HCT116 (cell line): ENCODE data around the gene FHOD1. TPM values are rescaled to one million over a fixed set of nuclear protein-coding genes. Genes with fewer than 3 reads are reported as not detected.

ENCODE experiments used
- ATAC-seq: fragments of 200-7000 bp; cut with Tn5 transposase; 2 replicates; pipeline ENCODE4 v1.9.1; 2020; ENCODE audit warnings: mild to moderate bottlenecking, moderate library complexity
- BruUV-seq: library from RNA; stranded (reverse); fragments of 400-500 nt; replicated peaks from 2 replicates; lab custom pipeline; 2021; lab: Mats Ljungman, UMichigan
- CTCF ChIA-PET: fragments of 300-600 bp; sonication (Branson Sonifier 250); formaldehyde crosslinking; loops from one replicate; lab custom pipeline; 2021; ENCODE audit warnings: antibody characterized with exemption; lab: Charles Lee
- POLR2A ChIA-PET: fragments of 300-600, 350-600 bp; sonication (Branson Sonifier 250); formaldehyde crosslinking; loops from one replicate; lab custom pipeline; 2021; ENCODE audit warnings: antibody characterized with exemption; lab: Charles Lee
- RAD21 ChIA-PET, 2 experiments: fragments of 300-600 bp; sonication (Branson Sonifier 250); formaldehyde crosslinking; loops; one replicate each; lab custom pipeline; 2023; ENCODE audit warnings: low total read pairs in 2 of 2; ENCODE audit not compliant: uncharacterized antibody in 2 of 2, unreplicated experiment in 2 of 2, low non-redundant PET in 1 of 2; lab: Charles Lee
- DNase-seq: peaks from one replicate; pipeline ENCODE4 v3.0.0-alpha.2; 2010; ENCODE audit warnings: low read depth, low spot score
- H2AFZ ChIP-seq: fragments of 200-600 bp; shearing (Covaris generic), sonication (generic); 2 replicates; pipeline ENCODE4 v1.6.1; 2017; ENCODE audit warnings: low read depth, mixed run types, mixed read lengths, antibody characterized with exemption, low read length; ENCODE audit not compliant: poor library complexity, severe bottlenecking
- H3K27ac ChIP-seq: 2 replicates; pipeline ENCODE4 v1.5.1; 2012; ENCODE audit warnings: low read depth, low read length
- H3K27me3 ChIP-seq: fragments of 200-600 bp; sonication (generic); 2 replicates; pipeline ENCODE4 v1.6.1; 2016; ENCODE audit warnings: mixed run types, low read length, mixed read lengths; ENCODE audit not compliant: insufficient read depth
- H3K36me3 ChIP-seq, 2 experiments: fragments of 200-500 bp in 1 of 2; fragments of 200-600 bp in 1 of 2; sonication (Bioruptor generic) in 1 of 2; sonication (generic) in 1 of 2; 2 replicates each; pipeline versions ENCODE4 v1.5.1 to v1.6.1; 2014 to 2016; ENCODE audit warnings: low read length in 2 of 2, inconsistent platforms in 1 of 2, mixed read lengths in 1 of 2, mixed run types in 1 of 2; ENCODE audit not compliant: insufficient read depth in 2 of 2, control insufficient read depth in 1 of 2
- H3K4me1 ChIP-seq, 2 experiments: fragments of 200-600 bp in 1 of 2; sonication (generic) in 1 of 2; 2 replicates each; pipeline versions ENCODE4 v1.5.1 to v1.6.1; 2012 to 2017; ENCODE audit warnings: low read length in 2 of 2, inconsistent platforms in 1 of 2, mild to moderate bottlenecking in 1 of 2, mixed read lengths in 1 of 2, mixed run types in 1 of 2, moderate library complexity in 1 of 2; ENCODE audit not compliant: insufficient read depth in 2 of 2, control insufficient read depth in 1 of 2
- H3K4me2 ChIP-seq: fragments of 200-600 bp; sonication (generic); 2 replicates; pipeline ENCODE4 v1.6.1; 2017; ENCODE audit warnings: mixed run types, low read length, mixed read lengths
- H3K4me3 ChIP-seq, 2 experiments: fragments of 200-600 bp in 1 of 2; sonication (generic) in 1 of 2; replicated peaks in 1 of 2; 2 replicates each; pipeline ENCODE4 v1.5.1; 2011 to 2016; ENCODE audit warnings: low read length in 2 of 2, control low read depth in 1 of 2, low read depth in 1 of 2, mild to moderate bottlenecking in 1 of 2, mixed read lengths in 1 of 2, mixed run types in 1 of 2
- H3K79me2 ChIP-seq: fragments of 200-600 bp; sonication (generic); 2 replicates; pipeline ENCODE4 v1.6.1; 2017; ENCODE audit warnings: mild to moderate bottlenecking, mixed run types, low read length, moderate library complexity, mixed read lengths; ENCODE audit not compliant: insufficient read depth
- H3K9ac ChIP-seq: fragments of 200-600 bp; sonication (generic); 2 replicates; pipeline ENCODE4 v1.6.1; 2016; ENCODE audit warnings: low read length, mixed read lengths
- H3K9me2 ChIP-seq: fragments of 200-600 bp; sonication (generic), shearing (Covaris generic); 2 replicates; pipeline ENCODE4 v1.6.1; 2017; ENCODE audit warnings: mixed run types, mild to moderate bottlenecking, moderate library complexity; ENCODE audit not compliant: insufficient read depth
- H3K9me3 ChIP-seq, 2 experiments: fragments of 200-500 bp in 1 of 2; fragments of 200-600 bp in 1 of 2; sonication (Bioruptor generic) in 1 of 2; sonication (generic) in 1 of 2; 2 replicates each; pipeline ENCODE4 v1.6.1; 2014 to 2017; ENCODE audit warnings: low read length in 2 of 2, mixed read lengths in 2 of 2, inconsistent platforms in 1 of 2, low read depth in 1 of 2, mild to moderate bottlenecking in 1 of 2, mixed run types in 1 of 2, moderate library complexity in 1 of 2; ENCODE audit not compliant: control insufficient read depth in 1 of 2, insufficient read depth in 1 of 2
- H4K20me1 ChIP-seq: fragments of 200-600 bp; sonication (generic), shearing (Covaris generic); 2 replicates; pipeline ENCODE4 v1.6.1; 2017; ENCODE audit warnings: mixed run types, mild to moderate bottlenecking, moderate library complexity; ENCODE audit not compliant: insufficient read depth
- CEBPB ChIP-seq: IDR thresholded peaks from 2 replicates; pipeline ENCODE4 v1.6.1; 2012; ENCODE audit warnings: low read depth
- EGR1 ChIP-seq: IDR thresholded peaks from 2 replicates; pipeline ENCODE4 v1.6.1; 2012; ENCODE audit warnings: low read depth
- ELF1 ChIP-seq: IDR thresholded peaks from 2 replicates; pipeline ENCODE4 v1.6.1; 2012; ENCODE audit warnings: low read depth, borderline replicate concordance
- EZH2 ChIP-seq: fragments of 200-600 bp; sonication (generic); IDR thresholded peaks from 2 replicates; pipeline ENCODE4 v1.6.1; 2017; ENCODE audit warnings: antibody characterized with exemption, mixed run types
- EZH2phosphoT487 ChIP-seq: fragments of 200-600 bp; IDR thresholded peaks from 2 replicates; pipeline ENCODE4 v1.6.1; 2018; ENCODE audit warnings: antibody characterized with exemption, borderline replicate concordance
- JUND ChIP-seq: IDR thresholded peaks from 2 replicates; pipeline ENCODE4 v1.6.1; 2012
- POLR2A ChIP-seq: IDR thresholded peaks from 2 replicates; pipeline ENCODE4 v1.7.0; 2011; ENCODE audit warnings: borderline replicate concordance; ENCODE audit not compliant: insufficient read depth, insufficient read length; ENCODE audit errors: extremely low read depth
- POLR2AphosphoS5 ChIP-seq: IDR thresholded peaks from 2 replicates; pipeline ENCODE4 v1.6.1; 2011; ENCODE audit warnings: mild to moderate bottlenecking, low read depth, low read length, moderate library complexity
- SP1 ChIP-seq: IDR thresholded peaks from 2 replicates; pipeline ENCODE4 v1.6.1; 2012; ENCODE audit warnings: low read depth
- TCF7L2 ChIP-seq: IDR thresholded peaks from 2 replicates; pipeline ENCODE4 v1.7.0; 2011; ENCODE audit warnings: borderline replicate concordance, inconsistent platforms; ENCODE audit not compliant: insufficient read depth, insufficient read length; ENCODE audit errors: extremely low read depth
- YY1 ChIP-seq: IDR thresholded peaks from 2 replicates; pipeline ENCODE4 v1.6.1; 2011; ENCODE audit warnings: low read length, low read depth, moderate library complexity, mild to moderate bottlenecking; ENCODE audit not compliant: insufficient replicate concordance; ENCODE audit errors: extremely low read depth
- ZFX ChIP-seq: fragments of 450-650 bp; IDR thresholded peaks from 2 replicates; pipeline ENCODE4 v1.6.1; 2017
- ZNF274 ChIP-seq: fragments of 200-500 bp; sonication (Bioruptor generic); IDR thresholded peaks from 2 replicates; pipeline ENCODE4 v1.6.1; 2014; ENCODE audit warnings: mild to moderate bottlenecking, low read depth, low read length, inconsistent platforms
- intact Hi-C: fragments of 100-400 bp; cut with micrococcal nuclease; formaldehyde crosslinking; loops from 2 replicates; pipeline ENCODE4 v1.10.0; 2022
- total RNA-seq: library from RNA; stranded (reverse); gene quantifications from one replicate; pipeline ENCODE4 v1.2.1, GENCODE V29; 2021; ENCODE audit not compliant: unreplicated experiment
- TF ChIP-seq, protein P1 (sequence below): IDR thresholded peaks from 2 replicates; pipeline ENCODE4 v1.6.1; 2012
- TF ChIP-seq, protein P2 (sequence below): IDR thresholded peaks from 2 replicates; pipeline ENCODE4 v1.6.1; 2011; ENCODE audit warnings: mild to moderate bottlenecking, low read length, moderate library complexity; ENCODE audit not compliant: insufficient replicate concordance; ENCODE audit errors: extremely low read depth

The FHOD1 gene
- total RNA-seq, 1 experiment from 2014 or later = 69.2 TPM

DNA sequence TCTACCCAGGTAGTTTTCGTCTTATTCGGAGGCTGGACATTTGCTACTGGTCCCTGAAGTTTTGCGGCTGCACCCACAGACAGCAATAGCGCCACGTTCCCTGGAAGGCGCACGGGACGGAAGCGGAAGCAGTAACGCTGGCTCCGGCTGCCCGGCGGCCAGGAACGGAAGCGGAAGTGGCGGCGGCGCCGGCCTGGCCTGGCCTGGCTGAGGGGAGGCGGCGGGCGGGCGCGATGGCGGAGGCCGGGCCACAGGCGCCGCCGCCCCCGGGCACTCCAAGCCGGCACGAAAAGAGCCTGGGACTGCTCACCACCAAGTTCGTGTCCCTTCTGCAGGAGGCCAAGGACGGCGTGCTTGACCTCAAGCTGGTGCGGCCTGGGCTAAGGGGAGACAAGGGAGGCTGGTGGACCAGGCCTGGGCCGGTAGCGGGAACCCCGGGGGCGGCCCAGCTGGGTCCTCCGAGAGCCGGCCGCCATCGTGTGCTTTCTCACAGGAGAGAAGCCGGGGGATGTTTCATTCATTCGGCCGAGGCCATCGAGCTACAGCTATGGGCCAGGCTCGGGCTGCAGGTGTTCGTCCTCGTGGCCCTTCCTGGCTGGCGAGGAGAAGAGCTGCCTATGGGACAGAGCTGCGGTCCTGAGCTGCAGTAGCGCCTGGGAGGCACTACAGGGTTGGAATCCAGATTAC, 55.1 kb downstream of the FHOD1 start, which contains the start of gene E2F4:
Gene E2F4 (plus strand): TSS at position 161 of the 687 bp plus-strand sequence. CDS start 73 bp downstream, at position 234.
- ATAC-seq = peak; percentile 98
- BruUV-seq = TSS peak; percentile 59
- peak within 1 kb of the TSS; percentile 95 for H3K4me2 ChIP-seq
- peak within 1 kb of the TSS; percentile 84 for H3K27ac ChIP-seq
- H3K27me3 ChIP-seq = no peaks in the 10 kb centered on the region
- CTCF ChIA-PET = interaction anchor here (1.2 kb wide), 1 partner anchor 13 kb away, joined by 3 read pairs; no protein-coding TSS in a partner anchor
- peak; percentile 98 for TF ChIP-seq ZFX
- TF ChIP-seq YY1 = peak; percentile 80
- TF ChIP-seq POLR2AphosphoS5 = peak; percentile 82
- no peak for TF ChIP-seq EGR1
- no peak for TF ChIP-seq CEBPB
- peak; percentile 27 for TF ChIP-seq TCF7L2
- TF ChIP-seq POLR2A = peak; percentile 67
- TF ChIP-seq, all 23 proteins: peak for 5
- peaks cover 11 to 20% of the 10 kb centered on the region in 2 experiments; a peak in 3 of 4 replicates for H3K4me1 ChIP-seq
- H3K9me3 ChIP-seq = no peaks in the 10 kb centered on the region
- intact Hi-C loops = no loop called here
- ChIA-PET RAD21 (no interaction called here), POLR2A (no interaction called here)
- H3K79me2 ChIP-seq = peaks cover 47% of the 10 kb centered on the region
- H4K20me1 ChIP-seq = no peaks in the 10 kb centered on the region
- peak within 1 kb of the TSS; percentile 65 for H2AFZ ChIP-seq
- H3K4me3 ChIP-seq = peak within 1 kb of the TSS; percentile 87 to 91
- H3K36me3 ChIP-seq = peaks cover 24 to 40% of the 10 kb centered on the region in 2 experiments; a peak in 3 of 4 replicates
- H3K9ac ChIP-seq = peak within 1 kb of the TSS; percentile 85
- peak; percentile 85 for DNase-seq
- H3K9me2 ChIP-seq = no peaks in the 10 kb centered on the region

DNA sequence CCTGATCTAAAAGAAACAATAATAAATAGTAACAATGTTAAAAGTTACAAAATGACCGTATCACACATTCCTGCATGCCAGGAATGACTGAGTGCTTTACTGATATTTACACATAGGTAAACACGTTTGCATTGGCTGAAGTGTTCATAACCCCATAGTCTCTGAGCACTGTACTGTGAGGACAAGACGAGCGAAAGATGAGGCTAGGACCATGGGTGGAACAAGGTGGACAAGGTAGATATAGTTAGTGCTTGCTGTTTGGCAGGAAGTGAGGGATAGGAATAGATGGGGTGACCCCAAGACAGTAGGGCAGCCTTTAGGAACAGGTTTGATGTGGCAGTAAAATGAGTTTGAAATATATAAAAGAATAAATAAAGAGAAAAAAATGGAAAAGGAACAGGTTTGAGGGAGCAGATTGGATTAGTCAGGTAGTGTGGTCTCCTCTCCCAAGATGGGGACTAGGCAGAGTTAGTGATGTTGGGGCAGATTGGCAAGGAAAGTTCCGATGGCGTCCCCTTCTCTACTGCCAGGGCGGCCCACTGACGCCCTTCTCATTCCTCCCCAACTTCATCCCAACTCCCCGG, 55.8 kb downstream of the FHOD1 start:
- no peak for DNase-seq
- Histone ChIP-seq H3K9me2 (no peaks in the 10 kb centered on the region), H2AFZ (peak overlapping the region; percentile 65), H3K27ac (no peak overlapping the region; the same call in 1 of the 2 replicates), H3K4me1 (peaks cover 11 to 24% of the 10 kb centered on the region in 2 experiments; a peak in 3 of 4 replicates), H4K20me1 (no peaks in the 10 kb centered on the region), H3K36me3 (peaks cover 20 to 35% of the 10 kb centered on the region in 2 experiments; a peak in 3 of 4 replicates), H3K9me3 (no peaks in the 10 kb centered on the region), H3K27me3 (no peaks in the 10 kb centered on the region), H3K79me2 (peaks cover 47% of the 10 kb centered on the region), H3K4me3 (peak overlapping the region; percentile 44 to 87), H3K9ac (no peak overlapping the region; the same call in 1 of the 2 replicates), H3K4me2 (peak overlapping the region; percentile 95)
- intact Hi-C loops = no loop called here
- POLR2A ChIA-PET = no interaction called here
- RAD21 ChIA-PET = no interaction called here
- no TSS peak for BruUV-seq
- ATAC-seq = no peak
- CTCF ChIA-PET = no interaction called here
- TF ChIP-seq CEBPB (no peak), ZNF274 (no peak), POLR2A (no peak), ELF1 (no peak), EGR1 (no peak), EZH2phosphoT487 (no peak), JUND (no peak), EZH2 (no peak), SP1 (no peak)
- TF ChIP-seq, protein P1, sequence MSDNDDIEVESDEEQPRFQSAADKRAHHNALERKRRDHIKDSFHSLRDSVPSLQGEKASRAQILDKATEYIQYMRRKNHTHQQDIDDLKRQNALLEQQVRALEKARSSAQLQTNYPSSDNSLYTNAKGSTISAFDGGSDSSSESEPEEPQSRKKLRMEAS = no peak
- TF ChIP-seq, protein P2, sequence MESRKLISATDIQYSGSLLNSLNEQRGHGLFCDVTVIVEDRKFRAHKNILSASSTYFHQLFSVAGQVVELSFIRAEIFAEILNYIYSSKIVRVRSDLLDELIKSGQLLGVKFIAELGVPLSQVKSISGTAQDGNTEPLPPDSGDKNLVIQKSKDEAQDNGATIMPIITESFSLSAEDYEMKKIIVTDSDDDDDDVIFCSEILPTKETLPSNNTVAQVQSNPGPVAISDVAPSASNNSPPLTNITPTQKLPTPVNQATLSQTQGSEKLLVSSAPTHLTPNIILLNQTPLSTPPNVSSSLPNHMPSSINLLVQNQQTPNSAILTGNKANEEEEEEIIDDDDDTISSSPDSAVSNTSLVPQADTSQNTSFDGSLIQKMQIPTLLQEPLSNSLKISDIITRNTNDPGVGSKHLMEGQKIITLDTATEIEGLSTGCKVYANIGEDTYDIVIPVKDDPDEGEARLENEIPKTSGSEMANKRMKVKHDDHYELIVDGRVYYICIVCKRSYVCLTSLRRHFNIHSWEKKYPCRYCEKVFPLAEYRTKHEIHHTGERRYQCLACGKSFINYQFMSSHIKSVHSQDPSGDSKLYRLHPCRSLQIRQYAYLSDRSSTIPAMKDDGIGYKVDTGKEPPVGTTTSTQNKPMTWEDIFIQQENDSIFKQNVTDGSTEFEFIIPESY = no peak
